IPS-15b (cell line): ENCODE measurements around the gene FAM174B.

Source experiments
- H3K27me3 ChIP-seq: one replicate; pipeline ENCODE4 v1.6.1; 2013; ENCODE audit warnings: low read length; ENCODE audit not compliant: control insufficient read depth, insufficient read depth
- H3K36me3 ChIP-seq: one replicate; pipeline ENCODE4 v1.6.1; 2013; ENCODE audit warnings: low read length; ENCODE audit not compliant: control insufficient read depth, insufficient read depth
- H3K4me1 ChIP-seq: one replicate; pipeline ENCODE4 v1.6.1; 2013; ENCODE audit warnings: mild to moderate bottlenecking, low read length; ENCODE audit not compliant: control insufficient read depth, insufficient read depth
- H3K4me3 ChIP-seq: one replicate; pipeline ENCODE4 v1.5.1; 2013; ENCODE audit warnings: low read depth, low read length
- H3K9ac ChIP-seq: one replicate; pipeline ENCODE4 v1.6.1; 2013; ENCODE audit warnings: low read depth, mild to moderate bottlenecking, low read length
- H3K9me3 ChIP-seq: one replicate; pipeline ENCODE4 v1.6.1; 2013; ENCODE audit warnings: mild to moderate bottlenecking, low read length; ENCODE audit not compliant: control insufficient read depth, insufficient read depth

Gene FAM174B

GRCh38 chr15:92650256-92650655 is 5.3 kb downstream of the FAM174B start:
- no peak overlapping the region for H3K4me3 ChIP-seq
- H3K27me3 ChIP-seq: peaks cover 4% of the 10 kb centered on the region
- no peaks in the 10 kb centered on the region for H3K36me3 ChIP-seq
- H3K9me3 ChIP-seq: no peaks in the 10 kb centered on the region
- no peak overlapping the region for H3K9ac ChIP-seq
- peaks cover 26% of the 10 kb centered on the region for H3K4me1 ChIP-seq

- Histone ChIP-seq H3K9ac (peak overlapping the region; percentile 40), H3K9me3 (no peaks in the 10 kb centered on the region), H3K27me3 (no peaks in the 10 kb centered on the region), H3K4me1 (peaks cover 26% of the 10 kb centered on the region), H3K4me3 (peak overlapping the region; percentile 23), H3K36me3 (no peaks in the 10 kb centered on the region)
Observed at GRCh38 chr15:92648190-92648875, 7.2 kb downstream of the FAM174B start.

GRCh38 chr15:92647467-92648163 is 8.0 kb downstream of the FAM174B start:
- no peaks in the 10 kb centered on the region for H3K27me3 ChIP-seq
- no peaks in the 10 kb centered on the region for H3K9me3 ChIP-seq
- no peaks in the 10 kb centered on the region for H3K36me3 ChIP-seq
- peak overlapping the region; percentile 17 for H3K9ac ChIP-seq
- peak overlapping the region; percentile 23 for H3K4me3 ChIP-seq
- peaks cover 26% of the 10 kb centered on the region for H3K4me1 ChIP-seq

- H3K4me3 ChIP-seq: no peak overlapping the region
- H3K36me3 ChIP-seq: no peaks in the 10 kb centered on the region
- peak overlapping the region; percentile 9 for H3K9ac ChIP-seq
- H3K27me3 ChIP-seq: no peaks in the 10 kb centered on the region
- peaks cover 26% of the 10 kb centered on the region for H3K4me1 ChIP-seq
- no peaks in the 10 kb centered on the region for H3K9me3 ChIP-seq
Observed at GRCh38 chr15:92646216-92646615, 9.4 kb downstream of the FAM174B start.

GRCh38 chr15:92645731-92646130 is 9.8 kb downstream of the FAM174B start:
- Histone ChIP-seq H3K9ac (no peak overlapping the region), H3K9me3 (no peaks in the 10 kb centered on the region), H3K36me3 (no peaks in the 10 kb centered on the region), H3K27me3 (no peaks in the 10 kb centered on the region), H3K4me3 (no peak overlapping the region), H3K4me1 (peaks cover 26% of the 10 kb centered on the region)

- Histone ChIP-seq H3K9ac (no peak overlapping the region), H3K36me3 (no peaks in the 10 kb centered on the region), H3K9me3 (no peaks in the 10 kb centered on the region), H3K27me3 (no peaks in the 10 kb centered on the region), H3K4me1 (peaks cover 26% of the 10 kb centered on the region), H3K4me3 (no peak overlapping the region)
Observed at GRCh38 chr15:92645051-92645631, 10.4 kb downstream of the FAM174B start.

- H3K36me3 ChIP-seq: no peaks in the 10 kb centered on the region
Observed at GRCh38 chr15:92643849-92644815, 11.4 kb downstream of the FAM174B start.

GRCh38 chr15:92638709-92639365 is 16.7 kb downstream of the FAM174B start:
- Histone ChIP-seq H3K9ac (no peak overlapping the region), H3K4me3 (no peak overlapping the region), H3K27me3 (no peaks in the 10 kb centered on the region), H3K9me3 (no peaks in the 10 kb centered on the region), H3K4me1 (no peaks in the 10 kb centered on the region), H3K36me3 (no peaks in the 10 kb centered on the region)

More at GRCh38 chr15:92643849-92644815, 11.4 kb downstream of the FAM174B start:
- Histone ChIP-seq H3K9me3 (no peaks in the 10 kb centered on the region), H3K4me1 (peaks cover 26% of the 10 kb centered on the region), H3K27me3 (no peaks in the 10 kb centered on the region), H3K9ac (no peak overlapping the region), H3K4me3 (no peak overlapping the region)

- no peaks in the 10 kb centered on the region for H3K9me3 ChIP-seq
- H3K36me3 ChIP-seq: no peaks in the 10 kb centered on the region
- H3K4me3 ChIP-seq: no peak overlapping the region
- H3K27me3 ChIP-seq: no peaks in the 10 kb centered on the region
- H3K4me1 ChIP-seq: no peaks in the 10 kb centered on the region
- H3K9ac ChIP-seq: no peak overlapping the region
Observed at GRCh38 chr15:92638291-92638708, 17.3 kb downstream of the FAM174B start.

- H3K4me1 ChIP-seq: no peaks in the 10 kb centered on the region
- H3K4me3 ChIP-seq: no peak overlapping the region
- no peaks in the 10 kb centered on the region for H3K9me3 ChIP-seq
- H3K36me3 ChIP-seq: no peaks in the 10 kb centered on the region
- H3K9ac ChIP-seq: no peak overlapping the region
- no peaks in the 10 kb centered on the region for H3K27me3 ChIP-seq
Observed at GRCh38 chr15:92637626-92638025, 17.9 kb downstream of the FAM174B start.
